UCSD-AML1 (cell line): ENCODE measurements around the gene MCMBP.
"Not testable (repeated sequence)": the region's sequence is repeated elsewhere in the genome, so short reads cannot be mapped to it uniquely, and the experiment has no call there.

Source experiments
- DNase-seq: peaks from one replicate; lab custom pipeline; 2025; ENCODE audit not compliant: unreplicated experiment; lab: John Stamatoyannopoulos, UW

Gene MCMBP

DNA sequence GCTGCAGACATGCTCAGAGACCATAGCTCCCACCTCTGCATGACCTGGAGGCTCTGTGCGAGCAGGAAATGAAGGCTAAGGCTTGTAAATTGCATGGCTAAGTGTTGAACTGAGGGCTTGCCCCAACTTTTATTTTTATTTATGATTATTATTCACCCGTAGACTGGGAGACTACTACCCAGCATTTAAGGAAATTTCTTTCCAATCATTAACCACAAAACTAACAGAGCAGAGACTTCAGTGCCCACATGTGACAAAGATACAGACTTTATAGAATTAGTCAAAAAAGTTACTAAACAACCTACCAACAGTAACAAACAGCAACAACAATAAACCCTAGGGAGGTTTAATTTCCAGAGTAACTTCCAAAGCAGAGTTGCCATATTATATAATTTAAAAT lies 39.7 kb downstream of the MCMBP start:
- no peak for DNase-seq

DNA sequence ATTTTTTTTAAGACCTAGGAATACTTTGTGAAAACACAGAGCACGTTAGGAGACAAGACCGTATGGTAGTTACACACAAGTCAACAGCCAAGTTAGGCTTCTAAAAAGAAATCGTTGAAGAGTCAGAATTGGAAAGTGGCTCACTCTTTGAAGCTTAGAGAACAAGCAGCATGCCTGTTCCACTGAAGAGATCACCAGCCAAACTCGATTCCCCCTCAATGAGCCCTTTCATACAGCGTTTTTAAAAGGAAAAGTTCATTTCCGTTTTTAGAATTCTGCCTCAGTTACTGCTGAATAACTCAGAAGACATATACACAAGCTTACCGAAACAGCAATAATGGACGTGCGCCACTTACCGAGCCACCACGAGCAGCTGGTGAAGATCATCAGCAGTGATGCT lies 41.0 kb downstream of the MCMBP start:
- DNase-seq = no peak

GRCh38 chr10:119830851-119831250 lies 41.8 kb downstream of the MCMBP start:
- DNase-seq = no peak

GRCh38 chr10:119829429-119829828 lies 43.2 kb downstream of the MCMBP start:
- DNase-seq = no peak

GRCh38 chr10:119827430-119827829 lies 45.2 kb downstream of the MCMBP start:
- no peak for DNase-seq

GRCh38 chr10:119826771-119827170 lies 45.9 kb downstream of the MCMBP start:
- DNase-seq = no peak

GRCh38 chr10:119824299-119824698 lies 48.3 kb downstream of the MCMBP start:
- no peak for DNase-seq

DNA sequence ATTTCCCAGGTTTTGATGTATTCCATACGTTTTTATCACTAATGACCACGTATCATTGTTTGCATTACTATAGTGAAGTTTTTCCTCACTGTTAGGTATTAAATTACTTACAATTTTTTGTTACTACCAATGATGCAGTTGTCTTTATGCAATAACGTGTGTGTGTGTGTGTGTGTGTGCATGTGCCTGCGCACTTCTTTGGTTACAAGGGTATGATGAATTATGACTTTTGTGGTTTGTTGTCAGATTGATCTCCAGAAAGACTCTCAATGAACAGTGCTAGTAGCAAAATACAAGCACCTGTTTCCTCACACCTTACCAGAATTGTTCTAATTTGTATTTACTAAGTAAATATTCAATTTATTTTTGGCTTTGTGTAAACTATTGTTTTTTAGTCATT lies 51.5 kb downstream of the MCMBP start:
- no peak for DNase-seq

DNA sequence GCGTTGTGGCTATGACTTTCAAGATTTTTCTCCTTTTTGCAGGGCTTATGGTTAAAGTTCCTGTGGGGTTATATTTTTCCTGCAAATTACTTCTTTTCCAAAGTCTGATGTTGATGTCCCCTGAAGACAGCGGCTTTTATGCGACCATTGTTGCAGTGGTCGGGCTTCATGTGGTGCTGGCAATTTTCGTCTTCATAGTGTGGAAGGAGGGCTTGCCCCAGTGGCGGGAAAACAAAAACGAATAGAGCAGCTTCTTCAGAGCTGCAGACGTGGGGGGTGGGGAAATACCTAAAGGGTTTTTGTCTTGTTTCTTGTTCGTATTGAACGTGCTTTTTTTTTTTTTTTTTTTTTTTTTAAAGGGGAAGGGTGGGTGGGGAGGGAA lies 53.8 kb downstream of the MCMBP start:
- no peak for DNase-seq

DNA sequence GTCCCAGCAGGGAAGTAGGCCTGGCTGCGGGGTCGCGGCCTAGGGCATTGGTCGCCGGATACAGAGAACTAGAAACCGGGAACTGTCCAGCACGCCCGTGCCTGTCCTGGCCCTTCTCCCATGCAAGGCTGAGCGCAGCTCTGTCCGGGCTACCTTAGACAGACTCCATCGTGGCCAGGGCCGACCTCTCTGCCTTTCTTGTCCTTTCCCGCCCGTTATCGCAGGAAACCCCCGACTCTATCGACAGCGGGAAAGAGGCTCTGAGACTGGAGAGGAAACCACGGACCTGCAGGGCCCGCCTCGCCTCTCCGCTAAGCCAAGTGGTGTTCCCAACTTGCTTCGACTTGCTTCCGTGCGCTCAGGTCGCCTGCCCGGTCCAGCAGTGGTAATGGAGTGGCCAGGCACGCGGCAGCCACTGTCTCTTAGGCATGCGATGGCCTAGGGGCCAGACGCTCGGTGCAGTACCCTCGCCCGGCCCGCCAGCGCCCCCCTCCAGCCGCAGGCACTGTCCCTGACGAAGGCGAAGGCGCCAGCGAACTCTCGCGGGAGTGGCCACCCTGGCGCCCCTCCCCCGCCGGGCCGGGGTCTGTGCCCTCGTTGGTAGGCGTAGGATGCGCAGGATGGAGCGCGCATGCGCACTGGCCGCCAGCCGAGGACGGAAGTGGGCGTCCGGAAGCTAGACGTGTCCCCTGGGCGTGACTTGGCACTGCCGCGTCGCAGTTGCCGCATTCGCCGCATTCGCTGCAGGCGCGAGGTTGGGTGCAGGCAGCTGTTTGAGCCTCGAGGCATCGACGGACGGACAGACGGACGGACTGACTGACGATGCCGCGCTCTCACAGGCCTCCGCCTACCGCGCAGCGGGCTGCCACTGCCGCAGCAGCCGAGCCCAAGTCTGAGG lies 54.4 kb downstream of the MCMBP start:
- DNase-seq = no peak

- DNase-seq = no peak
Measured at GRCh38 chr10:119815671-119816070, 57.0 kb downstream of the MCMBP start.

DNA sequence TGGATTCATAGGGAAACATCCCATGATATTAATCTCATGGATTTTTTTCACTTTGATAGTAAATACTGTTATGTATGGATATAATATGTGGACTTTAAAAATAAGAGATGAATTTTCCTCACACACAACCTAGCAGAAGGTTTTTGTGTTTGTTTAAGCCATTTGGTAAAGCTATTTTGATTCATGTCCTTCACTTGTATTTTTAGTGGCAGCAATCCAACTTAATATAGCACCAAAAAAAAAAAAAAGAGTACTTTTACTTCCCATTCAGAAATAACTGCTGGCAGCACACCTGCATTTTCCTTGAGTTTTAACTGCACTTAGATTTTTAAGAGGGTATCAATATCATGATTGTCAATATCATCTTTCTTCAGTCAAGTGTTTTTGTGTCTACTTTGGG lies 60.0 kb downstream of the MCMBP start:
- DNase-seq = no peak

DNA sequence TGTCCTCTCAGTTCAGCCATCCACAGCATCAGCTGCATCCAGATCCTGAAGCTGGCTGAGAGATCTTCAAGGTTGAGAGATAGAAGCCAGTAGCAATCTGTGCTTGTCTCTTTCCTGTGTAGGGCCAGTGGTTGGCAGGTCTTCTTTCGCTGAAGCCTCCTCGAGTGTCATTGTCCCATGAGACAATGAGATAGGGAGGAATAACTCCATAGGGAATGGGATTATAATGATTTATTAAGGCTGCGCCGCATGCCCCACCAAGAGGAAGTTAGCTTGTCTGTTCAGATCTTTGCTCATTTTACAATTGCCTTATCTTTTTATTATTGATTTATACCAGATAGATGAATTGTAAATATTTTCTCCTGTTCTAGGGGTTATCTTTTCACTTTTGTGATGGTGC lies 61.5 kb downstream of the MCMBP start:
- no peak for DNase-seq

GRCh38 chr10:119807960-119808697 lies 64.5 kb downstream of the MCMBP start:
- DNase-seq = no peak

GRCh38 chr10:119806334-119807130 lies 66.1 kb downstream of the MCMBP start:
- DNase-seq = no peak

GRCh38 chr10:119805702-119806230 lies 66.9 kb downstream of the MCMBP start:
- DNase-seq = no peak

DNA sequence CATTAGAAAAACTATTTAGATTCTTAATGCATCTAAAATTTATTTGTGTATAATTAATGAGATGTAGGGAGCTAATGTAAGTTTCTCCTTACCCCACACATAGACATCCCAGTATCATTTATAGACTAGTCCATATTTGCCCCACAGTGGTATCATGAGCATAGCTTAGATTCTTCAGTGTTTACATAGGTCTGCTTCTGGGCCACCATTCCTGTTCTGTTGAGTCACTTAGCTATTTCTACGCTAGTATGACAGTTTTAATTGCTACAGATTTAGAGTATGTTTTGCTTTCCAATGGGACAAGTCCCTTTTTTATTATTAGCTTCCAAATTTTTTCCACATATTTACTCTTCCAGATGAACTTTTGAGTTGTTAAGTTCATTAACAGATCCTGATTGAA lies 69.4 kb downstream of the MCMBP start:
- no peak for DNase-seq

GRCh38 chr10:119801998-119802538 lies 70.6 kb downstream of the MCMBP start:
- DNase-seq = no peak

GRCh38 chr10:119801176-119801575 lies 71.5 kb downstream of the MCMBP start:
- no peak for DNase-seq

GRCh38 chr10:119796039-119796438 lies 76.6 kb downstream of the MCMBP start:
- DNase-seq = no peak

GRCh38 chr10:119795101-119795500 lies 77.5 kb downstream of the MCMBP start:
- DNase-seq = not testable (repeated sequence)
